Kidney epithelial cell (primary cell): ENCODE measurements around the gene KIRREL1. TPM values are rescaled to one million over a fixed set of nuclear protein-coding genes. Genes with fewer than 3 reads are reported as not detected.

Source experiments
- DNase-seq: peaks from one replicate; pipeline ENCODE4 v3.0.0-alpha.2; 2010; ENCODE audit warnings: low read depth
- H3K27me3 ChIP-seq: 2 replicates; pipeline ENCODE4 v1.6.0; 2011; ENCODE audit warnings: low read length; ENCODE audit not compliant: control insufficient read depth, insufficient read depth
- H3K36me3 ChIP-seq: 2 replicates; pipeline ENCODE4 v1.5.1; 2011; ENCODE audit warnings: low read length; ENCODE audit not compliant: control insufficient read depth, insufficient read depth
- H3K4me3 ChIP-seq: 2 replicates; pipeline ENCODE4 v1.5.1; 2011; ENCODE audit warnings: low read depth, mild to moderate bottlenecking, control low read depth, low read length
- total RNA-seq: library from RNA; depleted of rRNA; stranded (reverse); fragments of >200 nt; gene quantifications from 2 replicates; pipeline ENCODE4 v1.2.3, GENCODE V29; 2015
- TF ChIP-seq, protein P1 (sequence below): IDR thresholded peaks from 2 replicates; pipeline ENCODE4 v1.5.1; 2011; ENCODE audit warnings: mild to moderate bottlenecking, moderate library complexity, low read length, control low read depth, inconsistent platforms; ENCODE audit not compliant: insufficient read depth, poor library complexity, severe bottlenecking

KIRREL1 gene
- total RNA-seq, 1 donor from 2014 or later: 119 TPM

DNA sequence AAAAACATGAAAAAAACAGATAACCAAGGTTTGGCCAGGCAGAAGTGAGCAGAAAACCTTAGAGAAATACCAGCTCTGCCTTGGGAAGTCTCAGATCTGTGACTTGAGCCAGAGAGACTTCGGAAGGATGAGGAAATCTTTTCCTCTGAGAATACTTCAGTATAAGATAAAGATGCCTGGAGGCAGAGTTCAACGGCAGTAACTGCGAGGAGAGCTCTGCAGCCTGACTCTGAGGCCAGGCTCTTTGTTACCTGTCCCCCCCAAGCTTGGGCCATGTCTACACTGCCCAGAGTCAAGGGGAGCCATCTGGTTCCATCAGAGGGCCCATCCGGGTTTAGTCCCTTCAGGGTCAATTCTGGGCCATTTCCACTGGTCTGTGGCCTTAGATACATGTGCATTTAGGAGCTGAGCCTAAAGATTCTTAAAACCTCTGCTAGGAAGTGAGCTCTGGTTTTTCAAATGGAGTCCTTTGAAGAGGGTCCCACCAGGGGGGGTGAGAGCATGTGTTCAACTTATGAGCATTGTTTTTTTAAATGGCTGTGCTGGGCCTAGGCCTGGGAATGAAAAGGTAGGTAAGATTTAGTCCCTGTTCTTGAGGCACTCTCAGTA is 8.7 kb downstream of the KIRREL1 start:
- H3K27me3 ChIP-seq: no peaks in the 10 kb centered on the region
- no peak for DNase-seq
- peaks cover 2% of the 10 kb centered on the region for H3K36me3 ChIP-seq
- TF ChIP-seq, protein P1, sequence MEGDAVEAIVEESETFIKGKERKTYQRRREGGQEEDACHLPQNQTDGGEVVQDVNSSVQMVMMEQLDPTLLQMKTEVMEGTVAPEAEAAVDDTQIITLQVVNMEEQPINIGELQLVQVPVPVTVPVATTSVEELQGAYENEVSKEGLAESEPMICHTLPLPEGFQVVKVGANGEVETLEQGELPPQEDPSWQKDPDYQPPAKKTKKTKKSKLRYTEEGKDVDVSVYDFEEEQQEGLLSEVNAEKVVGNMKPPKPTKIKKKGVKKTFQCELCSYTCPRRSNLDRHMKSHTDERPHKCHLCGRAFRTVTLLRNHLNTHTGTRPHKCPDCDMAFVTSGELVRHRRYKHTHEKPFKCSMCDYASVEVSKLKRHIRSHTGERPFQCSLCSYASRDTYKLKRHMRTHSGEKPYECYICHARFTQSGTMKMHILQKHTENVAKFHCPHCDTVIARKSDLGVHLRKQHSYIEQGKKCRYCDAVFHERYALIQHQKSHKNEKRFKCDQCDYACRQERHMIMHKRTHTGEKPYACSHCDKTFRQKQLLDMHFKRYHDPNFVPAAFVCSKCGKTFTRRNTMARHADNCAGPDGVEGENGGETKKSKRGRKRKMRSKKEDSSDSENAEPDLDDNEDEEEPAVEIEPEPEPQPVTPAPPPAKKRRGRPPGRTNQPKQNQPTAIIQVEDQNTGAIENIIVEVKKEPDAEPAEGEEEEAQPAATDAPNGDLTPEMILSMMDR: no peak
- no peak overlapping the region for H3K4me3 ChIP-seq

DNA sequence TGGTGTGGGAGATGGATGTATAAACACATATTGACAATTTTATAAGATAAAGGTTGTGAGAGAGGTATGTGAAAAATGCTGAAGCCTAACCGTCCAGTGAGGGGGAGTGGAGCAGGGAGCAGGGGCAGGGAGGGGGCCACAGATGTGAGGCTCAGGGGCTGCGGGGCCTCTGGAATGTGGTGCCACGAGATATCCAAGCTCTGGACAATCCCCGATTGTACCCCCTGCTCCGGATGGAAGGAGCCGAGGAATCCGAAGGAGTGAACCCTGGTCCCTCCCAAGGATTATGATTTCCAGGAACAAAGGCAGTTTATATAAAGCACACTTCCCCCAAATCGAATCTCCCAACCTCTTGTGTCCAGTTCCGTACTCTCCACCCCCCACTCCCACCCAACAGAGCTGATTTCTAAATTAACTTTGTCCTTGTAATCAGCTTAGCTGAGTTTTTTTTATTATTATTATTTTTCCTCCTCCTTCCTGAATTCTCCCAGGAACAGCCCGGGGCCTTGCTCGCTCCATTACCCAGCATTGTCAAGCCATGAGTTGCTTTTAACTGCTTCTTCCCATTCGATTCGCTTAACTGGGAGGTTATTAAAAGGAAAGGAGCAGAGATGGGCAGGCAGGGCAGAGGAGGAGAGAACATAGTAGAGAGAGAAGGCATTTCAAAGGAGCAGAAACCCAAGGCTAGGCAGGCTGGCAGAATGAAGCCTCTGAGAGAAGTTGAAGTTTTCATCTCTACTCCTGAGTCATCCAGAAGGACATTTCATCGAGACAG is 9.4 kb downstream of the KIRREL1 start:
- peak; percentile 75 for DNase-seq
- Histone ChIP-seq H3K27me3 (no peaks in the 10 kb centered on the region), H3K4me3 (no peak overlapping the region), H3K36me3 (peaks cover 2% of the 10 kb centered on the region)
- TF ChIP-seq, protein P1: no peak

DNA sequence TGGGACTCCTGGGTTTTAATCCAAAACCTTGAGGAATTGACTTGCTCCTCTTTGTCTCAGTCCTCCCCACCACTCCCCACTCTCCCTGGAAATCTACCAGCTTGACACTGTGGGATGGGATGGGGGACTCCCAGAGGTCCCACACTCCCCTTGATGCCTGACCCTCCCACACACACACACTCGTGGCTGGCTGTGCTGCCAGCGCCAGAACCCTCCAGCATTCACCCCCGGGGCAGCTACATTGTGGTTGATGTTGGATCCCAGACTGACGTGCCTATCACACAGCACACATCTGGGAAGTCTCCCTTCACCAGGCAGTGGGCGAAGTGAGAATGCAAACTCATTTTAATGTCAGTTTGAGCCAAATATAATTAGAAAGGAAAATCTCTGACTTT is 10.0 kb downstream of the KIRREL1 start:
- TF ChIP-seq, protein P1: no peak
- H3K36me3 ChIP-seq: peaks cover 3% of the 10 kb centered on the region
- no peaks in the 10 kb centered on the region for H3K27me3 ChIP-seq
- no peak overlapping the region for H3K4me3 ChIP-seq
- DNase-seq: no peak

DNA sequence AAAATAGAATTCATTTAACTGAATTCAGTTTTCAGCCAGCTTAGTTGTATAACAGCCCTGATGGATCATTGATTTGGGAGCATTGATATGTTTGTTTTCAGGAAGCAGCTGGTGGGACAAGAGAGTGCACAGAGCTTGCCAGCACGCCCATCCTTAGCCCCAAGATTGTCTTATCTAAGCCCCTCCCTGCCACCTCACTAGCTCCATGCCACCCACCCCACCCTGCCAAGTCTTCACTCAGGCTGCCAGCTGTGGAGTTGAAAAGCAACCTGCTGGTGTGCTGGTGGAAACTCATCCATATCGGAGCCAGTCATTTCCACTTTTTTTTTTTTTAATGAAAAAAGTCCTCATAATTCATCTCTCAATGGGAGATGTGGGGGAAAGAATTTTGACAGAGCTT is 11.8 kb downstream of the KIRREL1 start:
- TF ChIP-seq, protein P1: no peak
- DNase-seq: no peak
- Histone ChIP-seq H3K4me3 (no peak overlapping the region), H3K27me3 (no peaks in the 10 kb centered on the region), H3K36me3 (peaks cover 3% of the 10 kb centered on the region)

DNA sequence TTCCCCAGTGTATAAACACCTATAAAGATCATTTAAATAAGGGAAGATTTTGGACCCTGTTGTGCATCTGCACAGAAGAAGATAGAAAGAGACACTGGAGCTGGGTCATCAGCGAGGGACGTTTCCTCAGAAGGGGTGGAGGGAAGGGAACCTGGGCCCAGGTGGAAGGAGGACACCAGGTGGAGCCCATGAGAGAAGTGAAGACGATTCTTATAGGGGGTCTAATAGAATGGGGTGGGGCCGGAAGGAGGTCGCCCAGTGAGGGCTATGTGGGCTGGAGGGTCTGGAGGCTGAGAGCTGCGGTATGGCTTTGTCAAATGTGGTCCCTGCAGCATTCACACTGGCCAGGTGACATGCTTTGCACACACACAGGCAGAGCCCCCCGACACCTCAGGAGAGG is 13.7 kb downstream of the KIRREL1 start:
- H3K4me3 ChIP-seq: no peak overlapping the region
- H3K27me3 ChIP-seq: no peaks in the 10 kb centered on the region
- TF ChIP-seq, protein P1: no peak
- peaks cover 4% of the 10 kb centered on the region for H3K36me3 ChIP-seq
- DNase-seq: no peak
